GM18907 (cell line): ENCODE results near the gene EGFL6.
"Not testable (repeated sequence)": the region's sequence is repeated elsewhere in the genome, so short reads cannot be mapped to it uniquely, and the experiment has no call there.

Experiments
- ATAC-seq: cut with Tn5 transposase; IDR thresholded peaks from one replicate; pipeline ENCODE4 v1.9.1; 2021; ENCODE audit warnings: mild to moderate bottlenecking, moderate library complexity; ENCODE audit not compliant: unreplicated experiment

Gene EGFL6

DNA sequence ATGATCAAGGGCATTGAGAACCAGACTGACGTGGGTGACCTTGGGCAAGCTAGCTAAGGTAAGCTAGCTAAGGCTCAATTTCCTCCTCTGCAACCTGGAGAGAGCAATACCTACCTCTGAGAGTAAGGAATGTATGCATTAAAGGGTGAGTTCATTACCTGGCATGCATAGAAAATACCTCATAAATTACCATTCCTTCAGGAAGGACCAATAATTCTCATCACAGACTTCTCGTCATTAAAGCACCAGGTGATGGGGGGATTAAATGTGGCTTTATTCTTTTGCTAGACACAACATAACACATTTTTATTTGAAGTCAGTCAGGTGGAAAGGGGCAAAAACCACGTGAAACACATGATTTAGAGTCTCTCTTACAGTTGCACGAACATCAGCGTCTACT, 21.5 kb downstream of the EGFL6 start:
- ATAC-seq = no peak

DNA sequence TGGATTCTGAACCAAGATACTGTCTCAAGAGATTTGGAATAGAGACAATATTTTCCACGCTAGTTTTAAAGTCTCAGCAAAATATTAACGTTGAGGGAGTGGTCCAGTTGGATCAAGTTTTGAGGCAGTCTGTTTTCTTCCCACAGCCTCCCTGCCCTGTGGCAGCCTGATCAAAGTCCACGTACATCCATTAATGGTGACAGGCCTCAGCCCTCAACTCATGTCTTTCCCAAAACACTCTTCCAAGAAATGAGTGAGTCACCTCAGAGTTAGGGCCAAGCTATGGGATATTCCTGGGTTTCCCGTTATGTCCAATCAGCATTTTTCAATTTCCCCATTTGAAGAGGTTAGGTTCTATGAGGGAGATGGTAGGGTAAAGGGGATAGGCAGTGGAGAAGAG, 28.5 kb downstream of the EGFL6 start:
- ATAC-seq = no peak

GRCh38 chrX:13598877-13599276, 29.5 kb downstream of the EGFL6 start:
- no peak for ATAC-seq

DNA sequence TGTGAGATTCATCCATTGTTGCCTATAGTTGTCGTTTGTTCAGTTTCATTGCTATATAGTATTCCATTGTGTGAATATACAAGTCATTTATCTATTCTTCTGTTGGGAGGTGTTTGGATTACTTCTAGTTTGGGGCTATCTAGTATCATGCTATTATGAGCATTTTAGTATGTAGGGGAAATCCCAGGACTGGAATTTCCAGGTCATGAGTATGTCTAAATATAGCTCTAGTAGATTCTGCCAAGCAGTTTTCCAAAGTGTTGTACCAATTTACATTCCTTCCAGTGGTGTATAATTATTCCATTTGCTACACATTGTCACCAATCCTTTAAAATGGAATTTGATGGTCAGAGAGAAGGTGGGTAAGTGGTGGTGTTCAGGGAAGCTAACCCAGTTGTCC, 30.1 kb downstream of the EGFL6 start:
- ATAC-seq = no peak

GRCh38 chrX:13605611-13606010, 36.2 kb downstream of the EGFL6 start:
- no peak for ATAC-seq

DNA sequence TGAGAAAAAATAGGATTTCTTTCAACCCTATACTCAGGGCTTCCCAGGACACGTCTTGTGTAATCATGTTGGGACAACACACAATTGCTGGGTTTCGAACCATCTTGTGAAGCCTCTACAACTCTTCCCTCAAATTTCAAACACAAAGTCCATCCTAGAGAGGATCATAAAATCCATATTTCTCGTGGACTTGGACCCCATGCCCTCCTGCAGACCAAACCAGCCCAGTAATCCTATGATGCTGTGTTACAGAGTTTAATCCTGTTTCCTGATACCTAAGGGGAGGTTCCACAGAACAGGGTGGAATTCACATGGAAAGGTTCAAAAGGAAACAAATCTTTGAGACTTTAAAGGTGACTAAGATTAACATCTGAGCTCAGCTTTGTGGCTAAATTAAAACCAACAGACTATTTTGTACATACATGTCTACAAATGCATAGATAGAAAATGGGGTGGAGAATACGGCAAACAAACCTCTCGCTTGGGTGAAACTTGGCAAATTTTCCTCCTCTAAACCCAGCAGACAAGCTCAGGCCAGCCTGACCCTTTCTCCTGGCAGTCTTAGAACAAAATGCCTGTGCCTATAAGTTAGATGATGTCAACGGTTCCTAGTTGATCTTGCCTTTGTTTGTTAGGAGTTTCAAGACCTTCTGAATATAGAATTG, 38.1 kb downstream of the EGFL6 start:
- ATAC-seq = no peak

DNA sequence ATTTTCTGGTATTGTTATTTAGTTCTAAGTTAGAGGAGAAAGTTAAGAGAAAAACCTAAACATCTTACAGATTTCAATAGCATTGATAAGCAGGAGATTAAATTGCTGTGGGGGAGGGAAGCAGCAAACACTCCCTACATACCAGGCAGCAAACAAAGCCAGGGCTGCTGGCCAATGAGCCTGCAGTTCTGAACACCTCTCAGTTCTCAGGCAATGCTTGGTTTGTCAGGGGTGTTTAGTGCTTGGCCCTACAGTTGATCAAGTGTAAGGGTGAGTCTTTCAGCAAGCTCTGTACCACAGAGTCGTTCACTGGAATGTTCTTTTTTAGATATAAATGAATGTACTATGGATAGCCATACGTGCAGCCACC, 38.6 kb downstream of the EGFL6 start:
- ATAC-seq = no peak

- no peak for ATAC-seq
These were observed 44.8 kb downstream of the EGFL6 start for GRCh38 chrX:13614154-13614553.

GRCh38 chrX:13620207-13620606, 50.8 kb downstream of the EGFL6 start:
- peak; percentile 71 for ATAC-seq

DNA sequence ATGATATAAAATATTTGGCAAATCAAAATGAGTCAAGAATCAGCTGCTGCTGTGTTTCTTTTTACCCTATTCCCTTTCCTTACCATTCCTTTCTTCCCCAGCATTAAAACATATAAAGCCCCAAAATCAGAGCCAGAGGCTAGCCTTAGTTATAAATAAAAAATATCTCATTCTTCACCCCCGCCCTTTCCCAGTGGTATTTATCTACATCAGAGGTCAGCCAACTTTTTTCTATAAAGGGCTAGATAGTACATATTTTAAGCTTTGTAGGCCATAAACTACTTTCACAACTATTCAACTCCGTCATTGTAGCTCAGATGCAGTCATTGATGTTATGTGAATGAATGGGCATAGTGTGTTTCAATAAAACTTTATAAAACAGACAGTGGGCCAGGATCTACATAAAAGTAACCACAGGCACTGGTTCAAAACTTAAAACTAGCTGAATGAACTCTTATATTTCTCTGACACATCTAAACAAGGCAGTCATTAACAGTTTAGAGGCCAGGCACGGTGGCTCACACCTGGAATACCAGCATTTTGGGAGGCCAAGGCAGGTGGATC, 53.1 kb downstream of the EGFL6 start:
- ATAC-seq = no peak

GRCh38 chrX:13627306-13627705, 57.9 kb downstream of the EGFL6 start:
- no peak for ATAC-seq

GRCh38 chrX:13637224-13637623, 67.8 kb downstream of the EGFL6 start:
- not testable (repeated sequence) for ATAC-seq

DNA sequence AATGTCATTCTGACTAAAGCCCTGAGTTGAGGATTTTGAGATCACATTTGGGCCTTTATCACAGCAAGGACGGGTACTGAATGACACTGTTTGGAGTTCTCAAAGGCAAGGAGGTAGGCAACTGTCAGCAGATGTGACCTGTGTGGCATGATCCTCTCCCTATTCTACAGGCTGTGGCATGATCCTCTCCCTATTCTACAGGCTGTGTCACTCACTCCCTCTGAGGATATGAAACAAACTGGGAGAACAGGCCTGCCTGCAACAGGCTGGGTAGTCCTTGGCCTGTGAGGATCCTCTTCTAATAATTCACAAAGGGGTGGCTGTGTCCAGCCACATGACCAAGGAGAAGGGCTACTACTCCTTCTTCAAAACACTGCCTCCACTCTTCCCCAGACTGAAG, 68.6 kb downstream of the EGFL6 start:
- no peak for ATAC-seq

DNA sequence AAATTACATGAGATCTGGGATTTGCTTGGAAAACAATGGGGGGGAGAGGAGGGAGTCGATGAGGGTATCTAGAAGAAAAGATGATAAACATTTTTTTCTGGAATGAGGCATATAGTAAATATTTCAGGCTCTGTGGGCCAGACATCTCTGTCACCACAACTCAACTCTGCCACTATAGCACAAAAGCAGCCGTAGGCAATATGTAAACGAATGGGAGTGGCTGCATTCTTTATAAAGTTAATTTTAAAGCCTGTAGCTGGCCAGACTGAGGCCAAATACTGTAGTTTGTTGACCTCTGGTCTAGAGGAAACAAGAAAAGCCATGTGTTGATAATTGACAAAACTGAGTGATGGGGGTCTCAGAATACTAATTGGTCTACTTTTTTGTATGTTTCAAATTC, 69.4 kb downstream of the EGFL6 start:
- ATAC-seq = no peak

GRCh38 chrX:13641684-13642083, 72.3 kb downstream of the EGFL6 start:
- ATAC-seq = not testable (repeated sequence)

DNA sequence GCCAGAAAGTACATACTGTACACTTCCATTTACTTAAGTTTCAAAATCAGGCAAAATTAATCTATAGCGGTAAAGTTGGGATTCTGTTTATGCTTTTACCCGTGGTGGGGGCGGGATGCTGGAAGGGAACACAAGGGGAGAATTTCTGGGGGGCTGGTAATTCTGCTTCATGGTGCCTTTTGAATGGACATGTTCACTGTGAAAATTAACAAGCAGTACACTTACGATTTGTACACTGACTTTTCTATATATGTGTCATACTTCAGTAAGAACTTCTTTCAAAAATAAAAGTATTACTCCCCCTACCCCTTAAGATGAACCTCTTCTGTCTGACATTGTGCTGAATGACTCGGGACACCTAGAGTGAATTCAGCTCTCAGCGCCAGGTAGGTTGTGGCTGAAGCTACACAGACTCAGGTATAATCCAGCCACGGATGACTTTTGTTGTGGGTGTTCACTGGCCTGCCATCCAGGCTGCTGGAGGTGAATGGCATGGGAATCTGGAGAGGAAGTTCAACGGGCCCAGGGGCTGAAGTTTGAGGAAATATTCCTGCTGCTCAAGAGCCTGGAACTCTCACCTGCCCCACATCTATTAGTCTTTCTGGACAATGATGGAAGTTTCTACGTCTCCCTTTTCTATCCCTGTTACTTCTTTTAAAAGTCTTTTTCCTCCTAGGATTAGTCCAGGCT, 76.2 kb downstream of the EGFL6 start:
- no peak for ATAC-seq

DNA sequence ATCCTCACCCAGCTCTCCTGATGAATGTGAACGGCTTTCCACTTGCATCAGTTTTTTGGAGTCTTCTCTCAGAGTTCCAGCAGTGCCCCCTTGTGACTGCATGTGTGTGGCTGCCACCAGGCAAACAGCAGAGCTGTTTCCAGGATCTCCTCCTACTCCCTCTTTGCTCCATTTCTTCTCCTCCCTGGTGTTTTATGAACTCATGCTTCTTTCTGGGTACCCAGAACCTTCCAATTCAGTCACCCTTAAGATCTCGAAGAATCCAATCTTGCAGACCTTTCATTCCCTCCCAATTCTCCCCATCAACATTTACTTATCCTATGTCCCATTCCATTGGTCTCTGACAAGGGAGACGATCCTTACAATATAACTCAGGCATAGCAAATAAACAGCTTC, 76.8 kb downstream of the EGFL6 start:
- no peak for ATAC-seq

- no peak for ATAC-seq
These were observed 78.4 kb downstream of the EGFL6 start for GRCh38 chrX:13647709-13648212.

DNA sequence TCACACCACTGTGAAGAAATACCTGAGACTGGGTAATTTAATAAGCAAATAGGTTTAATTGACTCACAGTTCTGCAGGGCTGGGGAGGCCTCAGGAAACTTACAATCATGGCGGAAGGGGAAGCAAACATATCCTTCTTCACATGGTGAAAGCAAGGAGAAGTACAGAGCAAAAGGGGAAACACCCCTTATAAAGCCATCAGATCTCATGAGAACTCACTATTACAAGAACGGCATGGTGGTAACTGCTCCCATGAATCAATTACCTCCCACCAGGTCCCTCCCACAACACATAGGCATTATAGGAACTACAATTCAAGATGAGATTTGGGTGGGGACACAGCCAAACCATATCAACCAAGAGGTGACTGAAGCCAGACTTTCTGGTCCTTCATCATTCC, 78.9 kb downstream of the EGFL6 start:
- ATAC-seq = not testable (repeated sequence)

GRCh38 chrX:13649838-13650237, 80.4 kb downstream of the EGFL6 start:
- ATAC-seq = no peak

DNA sequence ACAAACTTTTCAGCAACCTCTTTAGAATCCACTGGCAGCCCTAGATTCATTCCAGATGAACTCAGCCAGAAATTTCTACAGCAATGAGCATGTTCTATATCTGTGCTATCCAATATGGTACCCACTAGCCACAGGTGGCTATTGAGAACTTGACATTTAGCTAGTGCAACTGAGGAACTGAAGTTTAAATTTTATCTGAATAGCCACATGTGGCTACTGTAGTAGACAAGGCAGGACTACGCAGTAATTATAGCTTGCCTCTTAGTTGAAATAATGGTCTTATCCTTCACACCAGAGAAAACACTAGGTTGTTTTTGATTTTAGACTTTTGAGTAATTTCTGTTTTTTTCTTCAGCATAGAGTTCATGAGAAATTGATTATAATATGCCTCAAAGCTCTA, 80.9 kb downstream of the EGFL6 start:
- ATAC-seq = no peak

GRCh38 chrX:13651150-13651549, 81.7 kb downstream of the EGFL6 start:
- ATAC-seq = no peak
